K562 (cell line): Measurements from ENCODE around the gene ANO2. TPM values are rescaled to one million over a fixed set of nuclear protein-coding genes. Genes with fewer than 3 reads are reported as not detected.

ENCODE experiments used
- ATAC-seq: fragments of 200-7000 bp; cut with Tn5 transposase; 3 replicates; pipeline ENCODE4 v1.9.1; 2020; ENCODE audit warnings: moderate library complexity
- BruUV-seq: library from RNA; stranded (reverse); fragments of 400-500 nt; replicated peaks from 2 replicates; lab custom pipeline; 2021; lab: Mats Ljungman, UMichigan
- CTCF ChIA-PET: fragments of 300-600 bp; formaldehyde crosslinking; extraction: SDS; loops from one replicate; lab custom pipeline; 2021; ENCODE audit warnings: low intra/inter-chr PET ratio; lab: Yijun Ruan, JAX
- POLR2A ChIA-PET: fragments of 300-600, 350-650 bp; sonication (Branson Sonifier 250); formaldehyde crosslinking; extraction: SDS; loops from one replicate; lab custom pipeline; 2021; ENCODE audit warnings: antibody characterized with exemption, inconsistent platforms; lab: Yijun Ruan, JAX
- DNase-seq, 4 experiments: peaks; one replicate each; pipeline versions ENCODE4 v3.0.0 to v3.0.0-alpha.2; 2011 to 2018; ENCODE audit warnings: low spot score in 3 of 4, mixed read lengths in 3 of 4; ENCODE audit errors: extremely low read depth in 1 of 4
- FAIRE-seq: peaks from 2 replicates; lab custom pipeline; 2011; peaks lifted over from hg19 to GRCh38; lab: Jason Lieb, UNC
- H2AFZ ChIP-seq: 2 replicates; pipeline ENCODE4 v1.6.0; 2011; ENCODE audit warnings: low read depth, low read length, control low read depth, inconsistent platforms
- H3K27ac ChIP-seq: fragments of 200-600 bp; 3 replicates; pipeline ENCODE4 v1.8.0; 2011; ENCODE audit warnings: low read depth, mild to moderate bottlenecking, control low read depth, inconsistent platforms, low read length, moderate library complexity, mixed read lengths; ENCODE audit errors: extremely low read depth
- H3K27me3 ChIP-seq, 2 experiments: fragments of 300-600 bp in 1 of 2; 2 replicates in 1 of 2; 3 replicates in 1 of 2; pipeline versions ENCODE4 v1.6.0 to v1.8.0; 2011; ENCODE audit warnings: inconsistent platforms in 2 of 2, low read length in 2 of 2, mild to moderate bottlenecking in 1 of 2, mixed read lengths in 1 of 2, moderate library complexity in 1 of 2; ENCODE audit not compliant: control insufficient read depth in 2 of 2, insufficient read depth in 2 of 2
- H3K36me3 ChIP-seq: fragments of 300-600 bp; 3 replicates; pipeline ENCODE4 v1.8.0; 2011; ENCODE audit warnings: mild to moderate bottlenecking, low read length, inconsistent platforms; ENCODE audit not compliant: control insufficient read depth, insufficient read depth
- H3K4me1 ChIP-seq, 2 experiments: fragments of 200-600 bp in 1 of 2; replicated peaks in 1 of 2; 2 replicates in 1 of 2; 3 replicates in 1 of 2; pipeline versions ENCODE4 v1.5.1 to v1.8.0; 2011; ENCODE audit warnings: inconsistent platforms in 2 of 2, low read length in 2 of 2, mild to moderate bottlenecking in 1 of 2, mixed read lengths in 1 of 2, moderate library complexity in 1 of 2; ENCODE audit not compliant: control insufficient read depth in 2 of 2, insufficient read depth in 2 of 2
- H3K4me2 ChIP-seq: 2 replicates; pipeline ENCODE4 v1.6.1; 2011; ENCODE audit warnings: low read length, control low read depth, inconsistent platforms, mixed read lengths; ENCODE audit not compliant: insufficient read depth
- H3K4me3 ChIP-seq: fragments of 200-600 bp; sonication (generic), shearing (Covaris generic); 2 replicates; pipeline ENCODE4 v1.5.1; 2016; ENCODE audit warnings: control low read depth, inconsistent platforms
- H3K79me2 ChIP-seq: fragments of 200-600 bp; 3 replicates; pipeline ENCODE4 v1.8.0; 2011; ENCODE audit warnings: low read length, inconsistent platforms; ENCODE audit not compliant: control insufficient read depth, insufficient read depth
- H3K9ac ChIP-seq, 2 experiments: 2 replicates each; pipeline versions ENCODE4 v1.6.0 to v1.6.1; 2011; ENCODE audit warnings: low read depth in 2 of 2, low read length in 2 of 2, control low read depth in 1 of 2, inconsistent platforms in 1 of 2, mild to moderate bottlenecking in 1 of 2, mixed read lengths in 1 of 2; ENCODE audit not compliant: insufficient read depth in 1 of 2
- H3K9me1 ChIP-seq: one replicate; pipeline ENCODE4 v1.6.0; 2011; ENCODE audit warnings: inconsistent platforms, mild to moderate bottlenecking, low read length, moderate library complexity; ENCODE audit not compliant: control insufficient read depth, insufficient read depth
- H3K9me3 ChIP-seq: replicated peaks from 2 replicates; pipeline ENCODE4 v1.5.1; 2011; ENCODE audit warnings: low read depth, low read length, inconsistent platforms; ENCODE audit not compliant: control insufficient read depth, insufficient read depth
- H4K20me1 ChIP-seq: replicated peaks from 2 replicates; pipeline ENCODE4 v1.6.1; 2011; ENCODE audit warnings: low read length, inconsistent platforms, mixed read lengths; ENCODE audit not compliant: control insufficient read depth, insufficient read depth
- BRD4 ChIP-seq: fragments of 200-600 bp; sonication (generic); IDR thresholded peaks from 2 replicates; pipeline ENCODE4 v1.6.1; 2017; ENCODE audit warnings: inconsistent platforms
- CBX5 ChIP-seq: IDR thresholded peaks from 2 replicates; pipeline ENCODE4 v1.6.1; 2014; ENCODE audit warnings: low read depth, borderline replicate concordance
- CEBPG ChIP-seq, 3 experiments: fragments of 200-800 bp in 1 of 3; sonication (Bioruptor generic) in 1 of 3; sonication (generic) in 1 of 3; formaldehyde crosslinking in 1 of 3; IDR thresholded peaks in 2 of 3; conservative IDR thresholded peaks in 1 of 3; 2 replicates each; pipeline versions ENCODE4 v1.6.1 to v1.8.0; 2016 to 2022; ENCODE audit warnings: missing compliant biosample characterization in 2 of 3, missing genetic modification characterization in 2 of 3, mild to moderate bottlenecking in 1 of 3, missing genetic modification reagents in 1 of 3
- COPS2 ChIP-seq: fragments of 450-650 bp; conservative IDR thresholded peaks from 2 replicates; pipeline ENCODE4 v1.6.1; 2016; ENCODE audit warnings: mild to moderate bottlenecking, moderate library complexity
- DLX4 ChIP-seq: fragments of 250-450 bp; sonication (Bioruptor Pico); IDR thresholded peaks from 2 replicates; pipeline ENCODE4 v1.6.1; 2021; ENCODE audit warnings: mild to moderate bottlenecking
- ELK3 ChIP-seq: fragments of 450-650 bp; formaldehyde crosslinking; IDR thresholded peaks from 2 replicates; pipeline ENCODE4 v1.4.0; 2020; ENCODE audit warnings: mild to moderate bottlenecking
- EP300 ChIP-seq: IDR thresholded peaks from 2 replicates; pipeline ENCODE4 v1.6.1; 2012; ENCODE audit warnings: low read length, improper control_type of control experiment
- FOXA1 ChIP-seq: fragments of 450-650 bp; IDR thresholded peaks from 2 replicates; pipeline ENCODE4 v1.6.1; 2016; ENCODE audit warnings: mild to moderate bottlenecking, borderline replicate concordance
- FOXK1 ChIP-seq: sonication (generic); formaldehyde crosslinking; IDR thresholded peaks from 2 replicates; pipeline ENCODE4 v1.8.0; 2022; ENCODE audit warnings: missing genetic modification reagents, mild to moderate bottlenecking, borderline replicate concordance
- HOMEZ ChIP-seq: fragments of 250-450 bp; sonication (Bioruptor Pico); IDR thresholded peaks from 2 replicates; pipeline ENCODE4 v1.4.0; 2020; ENCODE audit warnings: mild to moderate bottlenecking, moderate library complexity
- IRF2 ChIP-seq: sonication (generic); formaldehyde crosslinking; IDR thresholded peaks from 2 replicates; pipeline ENCODE4 v1.8.1; 2022; ENCODE audit warnings: mild to moderate bottlenecking, missing genetic modification reagents
- KAT7 ChIP-seq: sonication (generic); formaldehyde crosslinking; IDR thresholded peaks from 2 replicates; pipeline ENCODE4 v1.8.0; 2022; ENCODE audit warnings: missing genetic modification reagents, mild to moderate bottlenecking, borderline replicate concordance
- NUFIP1 ChIP-seq: fragments of 450-650 bp; IDR thresholded peaks from 2 replicates; pipeline ENCODE4 v1.6.1; 2018; ENCODE audit not compliant: partially characterized antibody
- SPI1 ChIP-seq: IDR thresholded peaks from 2 replicates; pipeline ENCODE4 v1.6.1; 2011; ENCODE audit warnings: low read depth, low read length, control low read depth, borderline replicate concordance
- ZNF133 ChIP-seq: fragments of 250-450 bp; sonication (Bioruptor Pico); IDR thresholded peaks from 2 replicates; pipeline ENCODE4 v1.4.0; 2020; ENCODE audit warnings: mild to moderate bottlenecking
- ZNF512 ChIP-seq: IDR thresholded peaks from 2 replicates; pipeline ENCODE4 v1.6.1; 2016; ENCODE audit warnings: missing genetic modification characterization, missing compliant biosample characterization
- WGBS: fragments of 100-300 bp; shearing (Covaris generic); methylation state at CpG from one replicate; pipeline ENCODE4 v1.1.6; 2016; ENCODE audit warnings: low coverage, mixed read lengths; ENCODE audit not compliant: insufficient coverage; ENCODE audit errors: missing lambda C conversion rate; 5-methylcytosine and 5-hydroxymethylcytosine counted together
- in situ Hi-C: fragments of 300-500 bp; cut with MboI; formaldehyde crosslinking; loops from 4 replicates; pipeline ENCODE4 v1.15.0; 2018; ENCODE audit warnings: inconsistent platforms, mixed read lengths
- intact Hi-C: fragments of 100-400 bp; cut with micrococcal nuclease; formaldehyde crosslinking; loops from 2 replicates; pipeline ENCODE4 v1.14.2; 2022
- polyA plus RNA-seq, 8 experiments: library from polyadenylated mRNA; depleted of rRNA in 4 of 8; stranded (reverse) in 5 of 8; unstranded in 3 of 8; fragments of >200 nt; fragmentation: Nextera tagmentation in 2 of 8; fragmentation: Illumina TruSeq in 1 of 8; extraction: Ambion mirVana in 2 of 8; extraction: Trizol in 1 of 8; gene quantifications; 2 replicates each; pipeline versions ENCODE4 v1.2.1 to v1.2.3, GENCODE V29; 2011 to 2014; ENCODE audit warnings: inconsistent platforms in 1 of 8, missing spikeins in 1 of 8
- total RNA-seq, 7 experiments: library from RNA; depleted of rRNA in 6 of 7; stranded (reverse); fragments of >200 nt in 6 of 7; fragmentation: Illumina TruSeq in 2 of 7; extraction: Trizol in 2 of 7; gene quantifications; 2 replicates each; pipeline versions ENCODE4 v1.2.1 to v1.2.3, GENCODE V29; 2011 to 2021; ENCODE audit warnings: low replicate concordance in 1 of 7

Gene ANO2
- total and polyA plus RNA-seq, 9 of the 15 experiments (the other 6 are each of a cell fraction or from before 2014, with no cell fraction given): 0.64 TPM; not detected in 8

GRCh38 chr12:5914387-5915149, 30.5 kb downstream of the ANO2 start:
- 0% methylated on average over 7 of the region's 11 CpGs for WGBS
- ChIA-PET POLR2A (no interaction called here), CTCF (no interaction called here)
- no peaks in the 10 kb centered on the region for H3K9me3 ChIP-seq
- H3K79me2 ChIP-seq: no peaks in the 10 kb centered on the region
- H3K9me1 ChIP-seq: no peaks in the 10 kb centered on the region
- H3K4me1 ChIP-seq: no peaks in the 10 kb centered on the region
- no peak overlapping the region for H3K4me2 ChIP-seq
- H2AFZ ChIP-seq: no peak overlapping the region
- H3K27me3 ChIP-seq: peaks cover 0 to 19% of the 10 kb centered on the region in 2 experiments; a peak in 2 of 5 replicates
- H3K4me3 ChIP-seq: no peak overlapping the region
- ATAC-seq (no peak), FAIRE-seq (no peak), DNase-seq (no peak)
- in situ Hi-C loops: no loop called here
- H3K27ac ChIP-seq: no peak overlapping the region
- TF ChIP-seq CBX5 (no peak), KAT7 (CRISPR knock-in tag) (no peak), HOMEZ (CRISPR knock-in tag) (no peak), NUFIP1 (no peak), EP300 (no peak), COPS2 (no peak), ZNF512 (tag) (no peak), DLX4 (CRISPR knock-in tag) (no peak), FOXA1 (no peak), ZNF133 (CRISPR knock-in tag) (no peak), IRF2 (CRISPR knock-in tag) (no peak), SPI1 (no peak), ELK3 (CRISPR knock-in tag) (no peak), BRD4 (no peak), FOXK1 (CRISPR knock-in tag) (no peak), CEBPG (CRISPR knock-in tag; IDR thresholded peaks at IDR 0.05) (no peak), CEBPG (tag; conservative IDR thresholded peaks at IDR 0.05 in 1 of 2, IDR thresholded peaks at IDR 0.05 in 1 of 2) (no peak)
- no TSS peak for BruUV-seq
- H3K36me3 ChIP-seq: no peaks in the 10 kb centered on the region
- intact Hi-C loops: no loop called here
- H3K9ac ChIP-seq: no peak overlapping the region
- no peaks in the 10 kb centered on the region for H4K20me1 ChIP-seq
